Hepatic stellate cell (primary cell): ENCODE results near the gene NCOA3.
"Not testable (repeated sequence)": the region's sequence is repeated elsewhere in the genome, so short reads cannot be mapped to it uniquely, and the experiment has no call there.

ENCODE experiments used
- DNase-seq: peaks from one replicate; pipeline ENCODE4 v3.0.0; 2011; ENCODE audit warnings: low spot score

Gene NCOA3

GRCh38 chr20:47566269-47566668 lies 64.6 kb downstream of the NCOA3 start:
- DNase-seq = no peak

- peak; percentile 68 for DNase-seq
These were observed 66.3 kb downstream of the NCOA3 start for GRCh38 chr20:47568019-47568418.

- DNase-seq = no peak
These were observed 67.2 kb downstream of the NCOA3 start for GRCh38 chr20:47568837-47569410.

GRCh38 chr20:47571426-47571825 lies 69.7 kb downstream of the NCOA3 start:
- DNase-seq = no peak

GRCh38 chr20:47572105-47572729 lies 70.5 kb downstream of the NCOA3 start:
- no peak for DNase-seq

GRCh38 chr20:47573559-47573958 lies 71.9 kb downstream of the NCOA3 start:
- DNase-seq = no peak

GRCh38 chr20:47574616-47575364 lies 73.1 kb downstream of the NCOA3 start:
- DNase-seq = no peak

GRCh38 chr20:47576516-47577033 lies 74.9 kb downstream of the NCOA3 start:
- peak; percentile 65 for DNase-seq

GRCh38 chr20:47577314-47577713 lies 75.6 kb downstream of the NCOA3 start:
- DNase-seq = no peak

- no peak for DNase-seq
These were observed 76.9 kb downstream of the NCOA3 start for GRCh38 chr20:47578543-47578942.

- DNase-seq = not testable (repeated sequence)
These were observed 79.0 kb downstream of the NCOA3 start for GRCh38 chr20:47580686-47581085.

- no peak for DNase-seq
These were observed 79.4 kb downstream of the NCOA3 start for GRCh38 chr20:47581090-47581489.

GRCh38 chr20:47583551-47583950 lies 81.9 kb downstream of the NCOA3 start:
- no peak for DNase-seq

- no peak for DNase-seq
These were observed 83.5 kb downstream of the NCOA3 start for GRCh38 chr20:47585087-47585747.

GRCh38 chr20:47586649-47587294 lies 85.1 kb downstream of the NCOA3 start:
- no peak for DNase-seq

- no peak for DNase-seq
These were observed 86.5 kb downstream of the NCOA3 start for GRCh38 chr20:47588158-47588557.

GRCh38 chr20:47591231-47591630 lies 89.5 kb downstream of the NCOA3 start:
- DNase-seq = no peak

- DNase-seq = no peak
These were observed 92.5 kb downstream of the NCOA3 start for GRCh38 chr20:47594157-47594556.

- DNase-seq = not testable (repeated sequence)
These were observed 93.5 kb downstream of the NCOA3 start for GRCh38 chr20:47595138-47595537.

- no peak for DNase-seq
These were observed 94.4 kb downstream of the NCOA3 start for GRCh38 chr20:47596003-47596571.

GRCh38 chr20:47597090-47597489 lies 95.4 kb downstream of the NCOA3 start:
- no peak for DNase-seq
